HepG2 (cell line): ENCODE measurements around the gene SLC12A5. TPM values are rescaled to one million over a fixed set of nuclear protein-coding genes. Genes with fewer than 3 reads are reported as not detected.
A peak's percentile ranks its signal among the peaks of the same experiment; 100 is the strongest.

Experiments
- ARNT2 ChIP-seq: sonication (generic); formaldehyde crosslinking; IDR thresholded peaks from 2 replicates; pipeline ENCODE4 v1.8.0; 2022; ENCODE audit warnings: mild to moderate bottlenecking, low read depth, missing genetic modification reagents, moderate library complexity
- CCAR2 ChIP-seq: fragments of 200-400 bp; formaldehyde crosslinking; optimal IDR thresholded peaks from 2 replicates; pipeline ENCODE3; 2018; ENCODE audit warnings: low read depth, mild to moderate bottlenecking, low read length, moderate library complexity
- RXRA ChIP-seq: sonication (generic); formaldehyde crosslinking; IDR thresholded peaks from 2 replicates; pipeline ENCODE4 v1.5.1; 2020; ENCODE audit warnings: missing genetic modification reagents
- SOX6 ChIP-seq, 2 experiments: fragments of 450-650 bp in 1 of 2; sonication (generic) in 1 of 2; formaldehyde crosslinking in 1 of 2; IDR thresholded peaks; 2 replicates each; pipeline versions ENCODE4 v1.4.0 to v1.6.1; 2017 to 2020; ENCODE audit warnings: antibody characterized with exemption in 1 of 2, mild to moderate bottlenecking in 1 of 2, missing genetic modification reagents in 1 of 2
- SRY ChIP-seq: sonication (generic); formaldehyde crosslinking; IDR thresholded peaks from 2 replicates; pipeline ENCODE4 v1.8.0; 2022; ENCODE audit warnings: mild to moderate bottlenecking, missing genetic modification reagents
- YY1 ChIP-seq: IDR thresholded peaks from 2 replicates; pipeline ENCODE4 v1.6.1; 2011; ENCODE audit warnings: low read length, low read depth, moderate library complexity, mild to moderate bottlenecking; ENCODE audit not compliant: insufficient read depth, insufficient replicate concordance
- ZMYM3 ChIP-seq: sonication (generic); formaldehyde crosslinking; IDR thresholded peaks from 2 replicates; pipeline ENCODE4 v1.5.1; 2020; ENCODE audit warnings: mild to moderate bottlenecking, missing genetic modification reagents
- ZNF547 ChIP-seq: sonication (generic); formaldehyde crosslinking; IDR thresholded peaks from 2 replicates; pipeline ENCODE4 v1.5.1; 2020; ENCODE audit warnings: mild to moderate bottlenecking, missing genetic modification reagents
- polyA plus RNA-seq, 8 experiments: library from polyadenylated mRNA; depleted of rRNA in 3 of 8; stranded (reverse) in 7 of 8; unstranded in 1 of 8; fragments of >200 nt; fragmentation: Illumina TruSeq in 4 of 8; extraction: Trizol in 4 of 8; gene quantifications; 2 replicates each; pipeline versions ENCODE4 v1.2.1 to v1.2.3, GENCODE V29; 2011 to 2016; ENCODE audit warnings: low read depth in 4 of 8, missing spikeins in 1 of 8, mixed read lengths in 1 of 8; ENCODE audit not compliant: insufficient read depth in 1 of 8
- total RNA-seq, 5 experiments: library from RNA; depleted of rRNA; stranded (reverse); fragments of >200 nt; fragmentation: Illumina TruSeq; extraction: Trizol; gene quantifications; 2 replicates each; pipeline ENCODE4 v1.2.3, GENCODE V29; 2016; ENCODE audit warnings: low read depth in 1 of 5
- TF ChIP-seq, protein P1 (sequence below): sonication (generic); formaldehyde crosslinking; IDR thresholded peaks from 2 replicates; pipeline ENCODE4 v1.4.0; 2020; ENCODE audit warnings: missing genetic modification reagents, borderline replicate concordance
- TF ChIP-seq, protein P2 (sequence below): sonication (generic); formaldehyde crosslinking; IDR thresholded peaks from 2 replicates; pipeline ENCODE4 v1.5.1; 2020; ENCODE audit warnings: mild to moderate bottlenecking, missing genetic modification reagents, borderline replicate concordance
- TF ChIP-seq, protein P3 (sequence below), 2 experiments: sonication (generic) in 1 of 2; formaldehyde crosslinking in 1 of 2; IDR thresholded peaks; 2 replicates each; pipeline versions ENCODE4 v1.4.0 to v1.6.1; 2018 to 2020; ENCODE audit warnings: missing genetic modification reagents in 2 of 2, borderline replicate concordance in 1 of 2, low read depth in 1 of 2, mild to moderate bottlenecking in 1 of 2, missing biosample characterization in 1 of 2
- TF ChIP-seq, protein P4 (sequence below): sonication (generic); formaldehyde crosslinking; IDR thresholded peaks from 2 replicates; pipeline ENCODE4 v1.8.1; 2023; ENCODE audit warnings: mild to moderate bottlenecking, missing genetic modification reagents, borderline replicate concordance
- TF ChIP-seq, protein P5 (sequence below): sonication (generic); formaldehyde crosslinking; conservative IDR thresholded peaks from 2 replicates; pipeline ENCODE4 v1.8.0; 2022; ENCODE audit warnings: mild to moderate bottlenecking, moderate library complexity, missing genetic modification reagents

Gene SLC12A5
- total and polyA plus RNA-seq, 2 of the 13 experiments (the other 11 are each of a cell fraction or from before 2014, with no cell fraction given): 4.3 to 5.4 TPM

DNA sequence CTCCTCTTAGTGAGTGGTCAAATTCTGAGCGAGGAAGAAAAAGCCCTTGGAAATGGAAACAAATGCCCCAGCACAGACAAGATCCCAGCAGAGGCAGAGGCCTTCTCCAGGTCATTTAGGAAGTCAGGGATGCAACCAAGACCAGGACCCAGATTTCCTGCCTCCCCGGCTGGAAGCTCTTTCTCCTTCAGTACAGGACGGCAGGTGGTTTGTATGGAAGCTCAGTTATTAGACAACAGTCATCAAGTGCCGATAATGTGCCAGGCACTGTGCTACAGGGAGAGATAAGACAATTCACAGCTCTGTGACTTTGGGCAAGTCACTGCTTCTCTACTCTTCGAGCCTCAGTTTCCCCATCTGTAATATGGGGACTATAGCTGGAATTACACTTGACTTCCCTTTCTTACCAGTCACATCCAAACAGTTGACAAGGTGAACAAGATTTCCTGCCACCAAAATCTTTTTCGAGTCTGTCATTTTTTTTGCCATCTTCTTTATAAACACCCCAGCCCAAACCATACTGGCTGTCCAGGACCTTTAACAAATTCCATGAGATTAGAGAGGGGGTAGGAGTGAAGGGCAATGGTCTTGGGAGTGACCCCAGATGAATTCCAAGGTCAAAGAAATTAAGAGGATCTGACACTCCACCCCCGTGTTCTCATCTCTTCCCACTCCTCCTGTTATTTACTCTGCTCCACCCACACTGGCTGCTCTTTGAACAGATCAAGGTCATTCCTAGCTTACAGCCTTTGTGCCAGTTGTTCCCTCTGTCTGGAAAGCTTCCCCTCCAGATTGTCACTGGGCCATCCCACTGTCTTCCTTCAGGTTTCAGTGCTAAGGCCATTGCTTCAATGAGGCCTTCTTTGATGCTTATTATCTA is 14.3 kb upstream of the SLC12A5 start (continued):
- no peak for TF ChIP-seq YY1
- TF ChIP-seq, protein P1, sequence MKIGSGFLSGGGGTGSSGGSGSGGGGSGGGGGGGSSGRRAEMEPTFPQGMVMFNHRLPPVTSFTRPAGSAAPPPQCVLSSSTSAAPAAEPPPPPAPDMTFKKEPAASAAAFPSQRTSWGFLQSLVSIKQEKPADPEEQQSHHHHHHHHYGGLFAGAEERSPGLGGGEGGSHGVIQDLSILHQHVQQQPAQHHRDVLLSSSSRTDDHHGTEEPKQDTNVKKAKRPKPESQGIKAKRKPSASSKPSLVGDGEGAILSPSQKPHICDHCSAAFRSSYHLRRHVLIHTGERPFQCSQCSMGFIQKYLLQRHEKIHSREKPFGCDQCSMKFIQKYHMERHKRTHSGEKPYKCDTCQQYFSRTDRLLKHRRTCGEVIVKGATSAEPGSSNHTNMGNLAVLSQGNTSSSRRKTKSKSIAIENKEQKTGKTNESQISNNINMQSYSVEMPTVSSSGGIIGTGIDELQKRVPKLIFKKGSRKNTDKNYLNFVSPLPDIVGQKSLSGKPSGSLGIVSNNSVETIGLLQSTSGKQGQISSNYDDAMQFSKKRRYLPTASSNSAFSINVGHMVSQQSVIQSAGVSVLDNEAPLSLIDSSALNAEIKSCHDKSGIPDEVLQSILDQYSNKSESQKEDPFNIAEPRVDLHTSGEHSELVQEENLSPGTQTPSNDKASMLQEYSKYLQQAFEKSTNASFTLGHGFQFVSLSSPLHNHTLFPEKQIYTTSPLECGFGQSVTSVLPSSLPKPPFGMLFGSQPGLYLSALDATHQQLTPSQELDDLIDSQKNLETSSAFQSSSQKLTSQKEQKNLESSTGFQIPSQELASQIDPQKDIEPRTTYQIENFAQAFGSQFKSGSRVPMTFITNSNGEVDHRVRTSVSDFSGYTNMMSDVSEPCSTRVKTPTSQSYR: peak; percentile 55; the same call in 1 of the 2 replicates
- no peak; the same call in 1 of the 2 replicates for TF ChIP-seq ZNF547 (CRISPR knock-in tag)
- no peak for TF ChIP-seq SOX6 (IDR thresholded peaks at IDR 0.05)
- TF ChIP-seq SOX6 (CRISPR knock-in tag; IDR thresholded peaks at IDR 0.05): peak; percentile 96
- TF ChIP-seq, protein P2, sequence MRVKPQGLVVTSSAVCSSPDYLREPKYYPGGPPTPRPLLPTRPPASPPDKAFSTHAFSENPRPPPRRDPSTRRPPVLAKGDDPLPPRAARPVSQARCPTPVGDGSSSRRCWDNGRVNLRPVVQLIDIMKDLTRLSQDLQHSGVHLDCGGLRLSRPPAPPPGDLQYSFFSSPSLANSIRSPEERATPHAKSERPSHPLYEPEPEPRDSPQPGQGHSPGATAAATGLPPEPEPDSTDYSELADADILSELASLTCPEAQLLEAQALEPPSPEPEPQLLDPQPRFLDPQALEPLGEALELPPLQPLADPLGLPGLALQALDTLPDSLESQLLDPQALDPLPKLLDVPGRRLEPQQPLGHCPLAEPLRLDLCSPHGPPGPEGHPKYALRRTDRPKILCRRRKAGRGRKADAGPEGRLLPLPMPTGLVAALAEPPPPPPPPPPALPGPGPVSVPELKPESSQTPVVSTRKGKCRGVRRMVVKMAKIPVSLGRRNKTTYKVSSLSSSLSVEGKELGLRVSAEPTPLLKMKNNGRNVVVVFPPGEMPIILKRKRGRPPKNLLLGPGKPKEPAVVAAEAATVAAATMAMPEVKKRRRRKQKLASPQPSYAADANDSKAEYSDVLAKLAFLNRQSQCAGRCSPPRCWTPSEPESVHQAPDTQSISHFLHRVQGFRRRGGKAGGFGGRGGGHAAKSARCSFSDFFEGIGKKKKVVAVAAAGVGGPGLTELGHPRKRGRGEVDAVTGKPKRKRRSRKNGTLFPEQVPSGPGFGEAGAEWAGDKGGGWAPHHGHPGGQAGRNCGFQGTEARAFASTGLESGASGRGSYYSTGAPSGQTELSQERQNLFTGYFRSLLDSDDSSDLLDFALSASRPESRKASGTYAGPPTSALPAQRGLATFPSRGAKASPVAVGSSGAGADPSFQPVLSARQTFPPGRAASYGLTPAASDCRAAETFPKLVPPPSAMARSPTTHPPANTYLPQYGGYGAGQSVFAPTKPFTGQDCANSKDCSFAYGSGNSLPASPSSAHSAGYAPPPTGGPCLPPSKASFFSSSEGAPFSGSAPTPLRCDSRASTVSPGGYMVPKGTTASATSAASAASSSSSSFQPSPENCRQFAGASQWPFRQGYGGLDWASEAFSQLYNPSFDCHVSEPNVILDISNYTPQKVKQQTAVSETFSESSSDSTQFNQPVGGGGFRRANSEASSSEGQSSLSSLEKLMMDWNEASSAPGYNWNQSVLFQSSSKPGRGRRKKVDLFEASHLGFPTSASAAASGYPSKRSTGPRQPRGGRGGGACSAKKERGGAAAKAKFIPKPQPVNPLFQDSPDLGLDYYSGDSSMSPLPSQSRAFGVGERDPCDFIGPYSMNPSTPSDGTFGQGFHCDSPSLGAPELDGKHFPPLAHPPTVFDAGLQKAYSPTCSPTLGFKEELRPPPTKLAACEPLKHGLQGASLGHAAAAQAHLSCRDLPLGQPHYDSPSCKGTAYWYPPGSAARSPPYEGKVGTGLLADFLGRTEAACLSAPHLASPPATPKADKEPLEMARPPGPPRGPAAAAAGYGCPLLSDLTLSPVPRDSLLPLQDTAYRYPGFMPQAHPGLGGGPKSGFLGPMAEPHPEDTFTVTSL: peak; percentile 89; the same call in 1 of the 2 replicates
- peak; percentile 51; the same call in 1 of the 2 replicates for TF ChIP-seq ARNT2
- TF ChIP-seq, protein P3, sequence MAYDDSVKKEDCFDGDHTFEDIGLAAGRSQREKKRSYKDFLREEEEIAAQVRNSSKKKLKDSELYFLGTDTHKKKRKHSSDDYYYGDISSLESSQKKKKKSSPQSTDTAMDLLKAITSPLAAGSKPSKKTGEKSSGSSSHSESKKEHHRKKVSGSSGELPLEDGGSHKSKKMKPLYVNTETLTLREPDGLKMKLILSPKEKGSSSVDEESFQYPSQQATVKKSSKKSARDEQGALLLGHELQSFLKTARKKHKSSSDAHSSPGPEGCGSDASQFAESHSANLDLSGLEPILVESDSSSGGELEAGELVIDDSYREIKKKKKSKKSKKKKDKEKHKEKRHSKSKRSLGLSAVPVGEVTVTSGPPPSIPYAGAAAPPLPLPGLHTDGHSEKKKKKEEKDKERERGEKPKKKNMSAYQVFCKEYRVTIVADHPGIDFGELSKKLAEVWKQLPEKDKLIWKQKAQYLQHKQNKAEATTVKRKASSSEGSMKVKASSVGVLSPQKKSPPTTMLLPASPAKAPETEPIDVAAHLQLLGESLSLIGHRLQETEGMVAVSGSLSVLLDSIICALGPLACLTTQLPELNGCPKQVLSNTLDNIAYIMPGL (CRISPR knock-in tag; IDR thresholded peaks at IDR 0.05; ENCODE audit: borderline replicate concordance in 1 of 2, low read depth in 1 of 2): peak in 1 of 2 experiments; percentile 49; a peak in 1 of 4 replicates
- no peak for TF ChIP-seq SRY (CRISPR knock-in tag)
- TF ChIP-seq RXRA (CRISPR knock-in tag): peak; percentile 77; the same call in 1 of the 2 replicates
- TF ChIP-seq, protein P4, sequence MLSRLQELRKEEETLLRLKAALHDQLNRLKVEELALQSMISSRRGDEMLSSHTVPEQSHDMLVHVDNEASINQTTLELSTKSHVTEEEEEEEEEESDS (CRISPR knock-in tag): 0 out of 2 replicates have a peak, but pooled peaks have one; percentile 1
- TF ChIP-seq, protein P5, sequence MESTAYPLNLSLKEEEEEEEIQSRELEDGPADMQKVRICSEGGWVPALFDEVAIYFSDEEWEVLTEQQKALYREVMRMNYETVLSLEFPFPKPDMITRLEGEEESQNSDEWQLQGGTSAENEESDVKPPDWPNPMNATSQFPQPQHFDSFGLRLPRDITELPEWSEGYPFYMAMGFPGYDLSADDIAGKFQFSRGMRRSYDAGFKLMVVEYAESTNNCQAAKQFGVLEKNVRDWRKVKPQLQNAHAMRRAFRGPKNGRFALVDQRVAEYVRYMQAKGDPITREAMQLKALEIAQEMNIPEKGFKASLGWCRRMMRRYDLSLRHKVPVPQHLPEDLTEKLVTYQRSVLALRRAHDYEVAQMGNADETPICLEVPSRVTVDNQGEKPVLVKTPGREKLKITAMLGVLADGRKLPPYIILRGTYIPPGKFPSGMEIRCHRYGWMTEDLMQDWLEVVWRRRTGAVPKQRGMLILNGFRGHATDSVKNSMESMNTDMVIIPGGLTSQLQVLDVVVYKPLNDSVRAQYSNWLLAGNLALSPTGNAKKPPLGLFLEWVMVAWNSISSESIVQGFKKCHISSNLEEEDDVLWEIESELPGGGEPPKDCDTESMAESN: peak; percentile 72; the same call in 1 of the 2 replicates
- TF ChIP-seq ZMYM3 (CRISPR knock-in tag): no peak; the same call in 1 of the 2 replicates
- TF ChIP-seq CCAR2: no peak
